Stimulated activated CD8-positive, alpha-beta memory T cell treated with anti-CD3 and anti-CD28 coated beads, Interleukin-2, amount 100 ng/mL, for 1 hour (primary cell): ENCODE data around the gene AKAP13.

Experiments used
- DNase-seq, 2 donors: peaks; one replicate each; pipeline ENCODE4 v3.0.0-alpha.2; 2020; ENCODE audit warnings: low read depth in 2 of 2

Gene AKAP13

DNA sequence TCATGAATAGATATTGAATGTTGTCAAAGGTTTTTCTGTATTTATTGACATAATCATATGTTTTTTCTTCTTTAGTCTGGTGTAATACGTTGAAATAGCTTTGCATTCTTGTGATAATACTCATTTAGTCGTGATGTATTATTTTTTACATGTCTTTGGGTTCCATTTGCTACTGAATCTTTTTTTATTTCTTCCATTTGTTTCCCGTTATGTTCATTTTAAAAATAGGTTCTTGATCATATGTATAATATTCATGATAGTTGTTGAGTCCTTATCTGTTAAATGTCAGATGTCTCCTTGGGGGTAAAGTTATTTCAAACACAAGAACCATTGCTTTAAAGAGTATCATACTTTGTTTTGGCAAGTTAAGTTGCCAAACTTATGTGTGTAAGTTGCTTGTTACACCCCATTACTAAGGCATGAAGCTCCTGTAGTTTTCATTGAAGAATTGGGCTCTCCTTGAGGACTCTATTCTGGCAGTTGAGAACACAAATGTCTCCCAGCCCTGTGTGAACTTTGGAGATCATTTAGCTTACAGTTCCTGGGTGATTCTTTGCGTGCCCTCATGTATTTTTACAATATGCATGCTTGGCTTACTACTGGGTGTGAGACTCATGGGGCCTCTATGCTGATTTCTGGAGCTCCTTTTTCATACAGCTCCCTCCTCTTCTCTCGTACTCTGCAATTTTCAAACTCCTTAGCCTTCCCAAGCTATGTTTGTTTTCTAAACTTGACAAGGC, 8.3 kb downstream of the AKAP13 start:
- DNase-seq = no peak

DNA sequence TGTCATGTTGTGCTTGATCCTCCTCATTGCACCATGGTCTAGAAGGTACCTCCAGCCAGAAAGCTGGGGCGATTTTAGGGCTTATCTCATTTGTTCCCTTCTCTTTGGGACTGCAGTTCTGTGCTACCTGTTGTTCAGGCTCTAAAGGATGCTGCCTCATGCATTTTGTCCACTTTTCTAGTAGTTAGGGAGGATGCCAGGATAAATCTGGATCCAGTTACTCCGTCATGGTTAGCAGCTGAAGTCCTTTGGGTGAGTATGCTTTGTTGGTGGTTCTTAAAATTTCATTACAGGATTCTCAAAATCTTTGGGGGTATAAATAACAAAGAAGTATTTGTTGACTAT, 8.9 kb downstream of the AKAP13 start:
- DNase-seq = no peak

DNA sequence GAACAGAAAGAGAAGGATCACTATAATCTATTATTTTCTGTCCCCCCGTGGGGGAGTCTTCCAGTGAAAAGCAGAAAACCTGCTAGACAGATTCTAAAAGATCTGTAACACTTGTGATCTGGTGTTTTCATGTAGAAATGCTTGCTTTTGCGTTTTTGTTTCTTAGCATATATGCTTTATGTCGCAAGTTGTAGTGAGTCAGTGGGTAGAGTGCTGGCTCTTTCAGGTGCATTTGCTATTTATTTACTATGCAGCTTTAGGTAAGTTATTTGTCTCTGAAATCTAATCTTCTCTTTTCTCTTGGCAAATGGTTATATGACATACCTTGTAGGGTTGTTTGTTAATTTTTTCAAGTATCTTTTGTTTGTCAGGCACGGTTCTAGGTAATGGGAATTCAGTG, 9.4 kb downstream of the AKAP13 start:
- no peak for DNase-seq

DNA sequence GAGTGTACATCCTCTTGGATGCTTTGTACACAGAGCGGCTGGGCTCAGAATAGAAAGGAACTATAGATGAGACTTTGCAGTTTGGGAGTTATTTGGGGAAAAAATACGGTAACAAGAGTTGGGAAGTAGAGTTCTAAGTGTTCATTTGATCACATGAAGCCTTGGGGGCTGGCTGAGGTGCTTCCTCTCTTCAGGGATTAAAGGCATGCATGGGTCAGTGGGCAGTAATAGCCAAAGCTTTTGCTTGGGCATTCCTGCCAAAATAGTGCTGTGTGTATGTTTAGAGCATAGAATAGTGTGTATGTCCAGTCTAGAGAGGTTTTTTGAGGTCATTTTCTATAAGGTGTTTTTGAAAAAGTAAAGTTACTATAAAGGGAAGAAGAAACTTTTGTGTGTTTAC, 12.8 kb downstream of the AKAP13 start:
- no peak for DNase-seq

DNA sequence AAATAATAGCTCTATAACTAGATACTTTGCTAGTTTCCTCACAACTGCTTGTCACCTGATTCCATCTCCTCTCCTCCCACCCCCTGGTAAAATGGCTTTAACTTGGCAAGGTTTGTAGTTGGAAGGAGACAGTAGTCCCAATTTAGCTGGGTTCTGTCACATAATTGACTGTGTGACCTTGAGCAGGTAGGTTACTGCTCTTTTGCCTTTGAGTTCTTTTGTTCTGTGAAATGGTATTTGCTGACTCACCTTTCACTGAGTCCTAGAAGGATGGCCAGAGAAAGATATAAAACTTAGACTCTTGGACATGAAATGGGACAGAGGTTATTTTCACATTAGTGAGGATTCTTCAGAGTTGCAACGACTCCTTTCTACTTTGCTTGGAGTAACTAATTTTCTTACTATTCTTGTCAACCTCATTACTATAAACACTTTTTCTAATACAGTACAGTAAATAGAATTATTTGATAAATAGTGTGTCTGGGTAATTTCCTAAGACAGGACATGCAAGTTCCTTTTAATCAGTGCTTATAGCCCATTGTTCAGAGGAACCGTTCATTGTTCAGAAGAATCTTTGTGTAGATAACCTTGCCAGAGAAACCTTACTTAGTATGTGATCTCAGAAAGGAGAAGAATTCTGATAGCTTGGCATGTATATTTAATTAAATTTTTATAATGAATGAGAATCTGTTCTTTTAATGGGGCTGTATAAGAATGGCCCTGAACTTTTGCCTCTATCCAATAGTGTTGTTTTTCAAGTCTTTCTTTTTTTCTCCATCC, 14.3 kb downstream of the AKAP13 start:
- DNase-seq = no peak

DNA sequence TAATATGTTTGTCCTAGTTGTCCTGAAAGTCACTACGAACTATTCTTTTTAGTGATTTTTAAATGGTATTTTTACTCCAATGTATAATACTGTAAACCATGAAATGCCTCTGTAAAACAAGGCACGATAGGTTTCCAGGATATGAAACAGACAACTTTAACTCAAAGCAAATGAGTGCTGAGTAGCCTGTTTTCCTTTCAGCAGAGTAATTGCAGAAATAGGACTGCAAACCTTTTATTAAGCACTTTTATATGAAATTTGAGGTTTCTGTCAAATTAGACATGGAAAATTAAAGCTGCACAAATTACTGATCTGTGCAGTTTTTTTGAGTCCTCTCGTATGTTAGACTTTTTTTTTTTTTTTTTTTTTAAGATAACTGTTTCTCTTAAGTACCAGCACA, 16.2 kb downstream of the AKAP13 start:
- no peak for DNase-seq

DNA sequence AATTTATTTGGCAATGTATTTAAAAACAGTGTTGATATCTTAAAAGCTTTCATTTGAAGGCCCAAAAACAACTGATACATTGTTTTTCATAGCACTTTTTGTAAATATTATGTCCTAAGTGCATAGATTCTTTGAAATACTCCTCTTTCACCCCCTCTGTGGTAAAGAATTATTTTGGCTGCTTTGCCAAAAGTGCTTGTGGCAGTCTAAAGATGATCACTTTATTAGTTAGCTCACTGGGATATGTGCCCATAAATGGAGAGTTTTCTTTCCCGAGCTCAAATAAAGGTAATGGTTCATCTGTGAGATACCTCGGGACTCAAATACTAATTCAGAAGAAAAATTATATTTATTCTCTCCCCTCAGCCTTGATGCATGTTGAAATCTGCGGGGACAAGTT, 16.7 kb downstream of the AKAP13 start:
- no peak for DNase-seq

DNA sequence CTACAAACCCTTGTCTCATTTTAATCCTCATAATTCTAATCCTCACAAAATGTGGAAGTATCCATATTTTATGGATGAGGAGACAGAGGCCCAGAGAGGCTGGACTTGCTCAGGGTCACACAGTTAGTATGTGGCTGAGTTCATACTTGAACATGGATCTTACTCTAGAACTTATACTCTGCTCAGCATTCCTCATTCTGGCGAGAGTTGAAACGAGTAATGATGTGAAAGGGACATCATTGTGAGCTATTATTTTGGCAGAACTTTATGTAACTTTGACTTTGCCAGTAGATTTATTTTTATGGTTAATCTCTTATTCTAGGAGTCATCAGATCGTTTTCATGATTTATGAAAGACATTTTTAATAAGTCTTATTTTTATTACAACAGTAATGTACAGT, 17.5 kb downstream of the AKAP13 start:
- no peak for DNase-seq

DNA sequence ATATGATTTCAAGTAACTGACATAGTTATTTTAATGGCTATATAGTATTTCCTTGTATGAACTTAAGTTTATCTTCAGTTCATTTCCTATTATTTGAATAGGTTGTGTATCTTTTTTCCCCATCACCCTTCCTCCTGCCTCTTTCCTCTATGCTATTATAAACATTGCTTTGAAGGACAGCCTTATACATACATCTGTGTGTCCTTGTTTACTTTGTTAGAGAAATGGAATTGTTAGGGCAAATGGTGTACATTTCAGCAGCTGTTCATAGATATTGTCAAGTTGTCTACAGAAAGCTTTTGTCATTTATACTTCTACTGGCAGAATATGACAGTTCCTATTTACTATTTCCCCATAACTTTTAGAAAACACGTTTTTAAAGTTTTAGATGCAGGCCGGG, 18.4 kb downstream of the AKAP13 start:
- no peak for DNase-seq

DNA sequence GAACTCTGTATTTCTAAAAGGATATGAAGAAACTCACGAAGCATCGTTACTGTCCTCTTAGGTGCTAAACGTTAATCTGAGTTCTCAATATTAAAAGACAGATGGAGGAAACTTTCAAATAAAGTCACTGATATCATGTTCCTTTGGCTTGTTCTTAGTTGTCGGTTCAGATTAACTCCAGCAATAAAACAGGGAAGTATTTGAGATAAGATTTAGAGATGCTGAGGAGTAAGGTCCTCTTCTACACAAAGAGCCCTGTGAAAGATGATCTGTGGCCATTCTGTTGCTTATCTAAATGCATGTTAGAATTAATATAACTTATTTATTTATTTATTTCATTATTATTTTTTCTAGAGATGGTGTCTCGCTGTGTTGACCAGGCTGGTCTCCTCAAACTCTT, 19.2 kb downstream of the AKAP13 start:
- no peak for DNase-seq

DNA sequence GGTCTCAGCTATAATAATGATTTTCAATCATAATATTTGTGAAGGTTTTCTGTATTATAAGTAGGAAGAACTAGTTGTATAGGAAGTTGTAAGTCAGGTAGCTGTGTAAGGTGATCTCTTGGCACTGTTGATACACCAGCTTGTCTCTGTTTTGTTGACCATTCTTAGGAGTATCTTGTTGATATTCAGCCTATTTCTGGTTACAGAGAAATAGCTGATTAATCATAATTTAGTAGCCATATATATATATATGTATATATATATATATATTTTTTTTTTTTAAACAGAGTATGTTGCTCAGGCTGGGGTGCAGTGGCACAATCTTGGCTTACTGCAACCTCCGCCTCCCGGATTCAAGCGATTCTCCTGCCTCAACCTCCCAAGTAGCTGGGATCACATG, 20.2 kb downstream of the AKAP13 start:
- no peak for DNase-seq

DNA sequence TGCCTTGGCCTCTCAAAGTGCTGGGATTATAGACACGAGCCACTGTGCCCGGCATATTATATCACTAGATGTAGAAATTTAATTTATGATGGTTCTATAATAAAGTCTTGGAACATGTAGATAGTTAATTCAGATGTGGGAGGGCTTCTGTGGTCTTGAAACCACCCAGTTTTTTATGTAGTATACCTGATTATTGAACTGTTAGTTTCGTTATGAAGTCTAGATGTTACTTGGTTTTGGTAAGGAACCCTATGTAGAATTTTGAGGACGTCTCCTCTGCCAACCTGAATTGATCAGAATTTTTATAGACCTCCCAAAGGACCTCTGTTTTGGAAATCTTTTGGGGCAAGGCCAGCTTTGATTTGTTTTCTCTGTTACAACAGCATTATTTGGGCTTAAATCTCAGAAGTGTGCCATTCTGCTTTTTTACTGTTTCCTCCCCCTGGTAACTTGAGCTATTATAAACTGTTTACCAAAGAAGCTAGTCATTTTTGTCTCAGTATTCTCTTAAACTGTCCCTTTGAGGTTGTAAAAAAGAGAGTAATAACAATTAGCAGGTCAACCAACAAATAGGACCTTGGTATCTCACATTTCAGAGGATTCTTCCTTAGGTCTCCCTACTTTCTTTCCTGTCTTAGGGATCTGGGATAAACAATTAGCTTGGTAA, 20.8 kb downstream of the AKAP13 start:
- DNase-seq = no peak

DNA sequence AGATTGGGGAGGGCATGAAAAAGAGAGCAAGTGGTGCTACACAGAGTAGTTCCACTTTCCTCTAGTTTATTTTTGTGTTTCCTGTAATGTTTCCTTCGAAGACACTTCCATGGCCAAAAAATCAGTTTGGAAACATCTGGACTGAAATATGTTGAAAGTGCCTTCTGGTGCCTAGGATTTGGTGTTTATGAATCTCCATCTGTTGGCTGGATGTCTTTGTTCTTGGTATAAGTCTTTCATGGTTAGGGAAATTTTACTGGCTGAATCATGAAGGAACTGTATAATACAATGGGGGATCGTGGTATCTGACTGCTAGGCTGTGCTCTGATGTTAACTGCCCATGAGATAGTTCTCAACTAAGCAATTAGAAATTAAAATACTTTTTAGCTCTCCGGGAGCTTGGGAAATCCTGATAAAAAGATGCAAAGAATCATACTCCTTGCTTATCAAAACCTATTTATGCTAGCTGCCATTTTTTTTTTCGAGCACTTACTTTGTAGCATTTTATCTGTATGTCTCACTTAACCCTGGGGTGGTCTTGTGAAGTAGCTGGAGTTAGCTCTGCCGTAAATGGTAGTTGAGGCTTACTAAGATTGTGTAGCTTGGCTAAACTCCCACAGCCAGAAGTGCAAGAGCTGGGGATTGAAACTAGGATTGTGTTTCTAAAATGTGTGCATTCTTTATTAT, 21.9 kb downstream of the AKAP13 start:
- DNase-seq = no peak

DNA sequence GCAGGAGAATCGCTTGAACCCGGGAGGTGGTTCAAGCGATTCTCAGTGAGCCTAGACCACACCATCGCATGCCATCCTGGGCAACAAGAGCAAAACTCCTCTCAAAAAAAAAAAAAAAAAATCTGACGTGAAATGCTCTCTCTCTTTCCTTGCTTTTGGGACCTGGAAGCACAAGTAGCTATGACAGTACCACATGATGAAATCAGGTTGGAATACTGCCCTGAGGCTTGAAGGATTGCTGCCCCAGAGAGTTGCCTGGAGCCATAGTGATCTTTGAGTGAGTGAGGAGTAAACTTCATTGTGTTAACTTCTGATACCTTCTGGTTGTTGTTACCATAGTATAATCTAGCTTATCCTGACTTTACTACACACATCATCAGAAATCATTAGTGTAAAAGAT, 23.3 kb downstream of the AKAP13 start:
- no peak for DNase-seq

DNA sequence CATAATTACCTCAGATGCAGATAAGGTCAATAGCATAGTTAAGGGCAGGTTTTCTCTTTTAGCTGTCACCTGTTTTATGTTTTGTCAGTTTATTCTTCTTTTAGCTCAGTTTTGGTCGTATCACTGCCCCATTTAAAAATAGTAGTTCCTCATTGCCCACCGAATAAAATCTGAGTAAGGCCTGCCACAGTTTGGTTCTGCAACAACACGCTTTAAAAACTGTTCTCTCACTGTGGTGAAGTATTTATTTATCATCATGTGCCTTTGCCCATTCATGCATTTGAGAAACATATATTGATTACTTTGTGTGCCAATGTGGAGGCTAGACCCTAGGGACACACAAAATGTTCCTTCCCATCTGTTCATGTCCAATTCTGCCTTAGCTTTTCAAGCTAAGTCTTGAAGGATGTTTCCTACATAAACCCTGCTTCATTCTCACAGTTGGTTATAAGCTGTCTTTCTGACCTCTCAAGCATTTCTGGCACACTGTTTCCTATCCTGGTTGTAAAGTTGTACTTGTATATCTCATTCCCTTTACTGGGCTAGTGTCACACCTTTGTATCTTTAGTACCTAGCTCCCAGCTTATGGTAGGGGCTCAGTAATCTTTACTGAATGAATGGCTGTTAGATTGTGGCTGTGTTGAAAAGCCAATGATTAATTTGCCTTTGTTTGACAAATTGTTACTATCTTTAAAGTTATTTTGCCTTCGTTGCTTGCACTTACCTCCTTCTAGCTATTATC, 23.9 kb downstream of the AKAP13 start:
- no peak for DNase-seq

DNA sequence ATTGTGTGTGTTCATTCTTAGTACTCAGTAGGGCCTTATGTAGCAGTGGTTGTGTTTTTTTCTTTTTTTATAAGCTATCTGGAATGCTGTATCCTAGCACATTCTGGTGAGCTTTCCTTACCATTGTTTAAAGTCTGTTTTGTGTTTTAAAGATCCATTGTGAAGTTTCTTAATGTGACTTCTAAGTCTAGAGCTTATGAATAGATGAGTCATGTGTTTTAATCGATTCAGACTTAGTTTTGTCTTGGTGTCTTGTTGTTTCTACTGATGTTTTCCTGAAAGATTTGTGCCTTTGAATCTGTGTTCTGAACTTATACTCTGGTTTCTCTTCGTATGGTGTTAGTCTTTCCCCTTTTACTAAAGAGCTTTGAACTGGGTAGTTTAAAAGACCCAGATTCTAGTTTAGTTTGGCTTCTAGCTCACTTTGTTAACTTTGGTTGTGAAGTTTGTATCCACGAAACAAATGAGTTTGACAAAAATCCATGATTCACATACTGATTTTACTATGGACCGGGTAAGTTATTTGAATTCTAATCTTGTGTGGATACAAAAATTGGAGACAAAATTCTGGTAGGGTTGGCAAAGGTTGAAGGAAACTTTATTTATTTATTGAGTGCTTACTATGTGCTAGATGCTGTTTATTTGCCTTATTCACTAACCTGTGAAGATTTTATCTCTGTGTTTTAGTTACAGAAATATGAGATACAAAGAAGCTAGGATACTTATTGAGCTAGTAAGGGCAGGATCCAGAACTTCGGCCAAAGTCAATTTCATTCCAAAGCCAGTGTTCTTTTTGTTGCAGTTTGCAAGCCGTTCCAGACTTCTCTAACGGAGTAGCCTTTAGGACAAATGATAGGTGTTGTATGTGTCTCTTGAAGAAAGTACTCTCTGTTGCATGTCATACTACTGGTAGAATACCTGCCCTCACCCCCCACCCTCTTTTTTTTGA, 24.8 kb downstream of the AKAP13 start:
- no peak for DNase-seq

DNA sequence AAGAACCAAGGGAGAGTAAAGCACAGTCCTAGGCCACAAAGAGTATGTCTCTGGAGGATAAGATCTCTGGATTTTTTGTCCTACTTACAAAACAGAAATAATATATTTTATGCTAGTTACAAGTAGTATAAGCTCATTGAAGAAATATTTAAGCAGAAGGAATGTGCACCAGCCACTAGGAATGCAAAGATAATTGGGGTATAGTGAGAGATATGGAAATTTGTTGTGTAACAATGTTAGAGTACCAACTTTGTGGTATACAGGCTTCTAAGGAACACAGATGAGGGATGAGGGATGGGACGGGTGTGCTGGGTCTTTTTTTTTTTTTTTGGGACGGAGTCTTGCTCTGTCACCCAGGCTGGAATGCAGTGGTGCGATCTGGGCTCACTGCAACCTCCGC, 26.5 kb downstream of the AKAP13 start:
- no peak for DNase-seq

DNA sequence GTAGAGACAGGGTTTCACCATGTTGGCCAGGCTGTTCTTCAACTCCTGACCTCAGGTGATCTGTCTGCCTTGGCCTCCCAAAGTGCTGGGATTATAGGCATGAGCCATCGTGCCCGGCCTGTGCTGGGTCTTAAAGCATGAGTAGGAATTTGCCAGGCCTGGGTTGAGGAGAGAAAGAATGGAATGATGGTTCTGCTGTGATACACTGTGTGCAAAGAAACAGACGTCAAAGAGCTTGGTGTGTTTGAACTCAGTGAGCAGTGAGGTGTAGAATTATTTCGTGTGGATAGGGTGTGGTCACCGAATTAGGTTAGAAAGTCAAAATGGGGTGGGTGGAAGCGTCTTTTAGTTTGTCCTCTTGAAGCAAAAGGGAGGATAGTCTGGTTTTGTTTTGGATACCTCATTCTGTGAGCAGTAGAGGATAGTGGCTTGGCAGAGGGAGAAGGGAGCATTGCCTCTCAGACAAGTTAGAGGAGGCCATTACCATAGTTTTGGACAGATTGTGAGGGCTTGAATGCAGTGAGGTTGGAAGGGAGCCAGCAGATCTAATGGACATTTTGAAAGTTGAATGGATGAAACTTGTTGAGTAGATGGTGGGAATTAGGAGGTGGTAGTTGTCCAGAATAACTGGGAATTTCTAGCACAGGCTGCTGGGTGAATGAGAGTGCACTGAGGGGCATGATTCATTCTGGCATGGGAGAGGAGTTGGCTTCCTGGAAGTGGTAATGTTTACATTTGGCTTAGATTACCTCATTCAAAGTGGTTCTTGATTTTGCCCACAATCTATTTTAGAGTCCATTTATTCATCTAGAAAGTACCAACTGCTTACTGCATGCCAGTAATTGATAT, 27.2 kb downstream of the AKAP13 start:
- no peak for DNase-seq

DNA sequence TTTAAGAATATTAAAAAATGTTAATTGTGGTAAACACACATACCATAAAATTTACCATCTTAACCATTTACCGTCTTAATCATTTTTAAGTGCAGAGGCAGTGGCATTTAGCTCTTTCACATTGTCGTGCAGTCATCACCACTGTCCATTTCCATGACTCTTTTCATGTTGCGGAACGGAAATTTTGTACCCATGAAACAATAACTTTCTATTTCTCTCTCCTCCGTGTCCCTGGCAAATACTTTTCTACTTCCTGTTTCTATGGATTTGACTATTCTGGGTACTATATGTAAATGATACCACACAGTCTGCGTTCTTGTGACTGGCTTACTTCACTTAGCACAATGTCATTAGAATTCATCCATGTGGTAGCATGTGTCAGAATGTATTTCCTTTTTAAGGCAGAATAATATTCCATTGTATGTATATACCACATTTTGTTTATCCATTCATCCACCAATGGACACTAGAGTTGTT, 27.9 kb downstream of the AKAP13 start:
- DNase-seq = no peak

DNA sequence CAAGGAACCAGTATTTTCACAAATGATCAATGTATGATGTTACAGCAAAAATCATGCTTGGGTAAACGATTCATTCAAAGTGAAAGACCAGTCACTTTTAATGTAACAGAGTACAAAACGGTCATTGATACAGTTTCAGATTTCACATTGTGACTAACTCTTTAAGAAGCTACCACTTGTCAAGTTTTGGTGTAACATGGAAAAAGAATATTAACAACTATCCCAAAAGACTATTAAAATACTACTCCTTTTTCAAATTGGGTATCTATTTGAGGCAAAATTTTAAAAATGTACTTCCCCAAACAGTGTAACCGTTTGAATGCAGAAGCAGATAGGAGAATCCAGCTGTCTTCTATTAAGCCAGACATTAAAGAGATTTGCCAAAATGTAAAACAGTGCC, 31.7 kb downstream of the AKAP13 start:
- DNase-seq = no peak
